ENCODE measurements around the gene ISYNA1. TPM values are rescaled to one million over a fixed set of nuclear protein-coding genes. Genes with fewer than 3 reads are reported as not detected.

ISYNA1 gene
- total RNA-seq, 1 experiment from 2014 or later: 129 TPM

- no peaks in the 10 kb centered on the region for H3K27me3 ChIP-seq (ENCODE audit: insufficient read depth, low read depth)
- H3K36me3 ChIP-seq (ENCODE audit: low read depth): no peaks in the 10 kb centered on the region
- no peak for DNase-seq
- no peak overlapping the region for H3K4me3 ChIP-seq
- peaks cover 61% of the 10 kb centered on the region for H4K20me1 ChIP-seq (ENCODE audit: insufficient read depth)
- H3K4me2 ChIP-seq: no peak overlapping the region
- ChIA-PET POLR2A (ENCODE audit: unreplicated experiment) (no interaction called here), CTCF (interaction anchor here (0.5 kb wide), 1 partner anchor 497 kb away, joined by 5 read pairs; no protein-coding TSS in a partner anchor)
- H3F3A ChIP-seq (ENCODE audit: insufficient read depth, low read depth): peaks cover 8% of the 10 kb centered on the region; the same call in 1 of the 2 replicates
- TF ChIP-seq EZH2 (IDR thresholded peaks at IDR 0.05; ENCODE audit: low read depth) (no peak), CTCF (conservative IDR thresholded peaks at IDR 0.05) (no peak)
- no TSS peak for BruUV-seq (replicated peaks)
- intact Hi-C loops (cut with micrococcal nuclease; ENCODE audit: unreplicated experiment): no loop called here
- no peaks in the 10 kb centered on the region for H3K9me2 ChIP-seq (ENCODE audit: insufficient read depth)
- no peaks in the 10 kb centered on the region for H3K9me3 ChIP-seq (ENCODE audit: insufficient read depth, low read depth)
- no peak overlapping the region for H3K27ac ChIP-seq
- peaks cover 41% of the 10 kb centered on the region for H3K79me2 ChIP-seq (ENCODE audit: low read depth)
- H2AFZ ChIP-seq: no peak overlapping the region
- H3K4me1 ChIP-seq (replicated peaks; ENCODE audit: insufficient read depth): peaks cover 12% of the 10 kb centered on the region
Observed at GRCh38 chr19:18424890-18425514, 12.9 kb downstream of the ISYNA1 start.

GRCh38 chr19:18424122-18424889, 13.6 kb downstream of the ISYNA1 start:
- ChIA-PET CTCF (interaction anchor here (0.5 kb wide), 1 partner anchor 478 kb away, joined by 4 read pairs; no protein-coding TSS in a partner anchor), POLR2A (ENCODE audit: unreplicated experiment) (no interaction called here)
- Histone ChIP-seq H3K9me3 (ENCODE audit: insufficient read depth, low read depth) (no peaks in the 10 kb centered on the region), H2AFZ (no peak overlapping the region), H4K20me1 (ENCODE audit: insufficient read depth) (peaks cover 61% of the 10 kb centered on the region), H3K4me1 (replicated peaks; ENCODE audit: insufficient read depth) (peaks cover 12% of the 10 kb centered on the region), H3K27me3 (ENCODE audit: insufficient read depth, low read depth) (no peaks in the 10 kb centered on the region), H3K36me3 (ENCODE audit: low read depth) (no peaks in the 10 kb centered on the region), H3K79me2 (ENCODE audit: low read depth) (peaks cover 44% of the 10 kb centered on the region), H3F3A (ENCODE audit: insufficient read depth, low read depth) (peaks cover 8% of the 10 kb centered on the region; the same call in 1 of the 2 replicates), H3K4me3 (no peak overlapping the region), H3K27ac (no peak overlapping the region), H3K4me2 (no peak overlapping the region), H3K9me2 (ENCODE audit: insufficient read depth) (no peaks in the 10 kb centered on the region)
- TF ChIP-seq CTCF (conservative IDR thresholded peaks at IDR 0.05): no peak
- no peak for TF ChIP-seq EZH2 (IDR thresholded peaks at IDR 0.05; ENCODE audit: low read depth)
- no peak for DNase-seq
- no TSS peak for BruUV-seq (replicated peaks)
- intact Hi-C loops (cut with micrococcal nuclease; ENCODE audit: unreplicated experiment): no loop called here

GRCh38 chr19:18423258-18424020, 14.5 kb downstream of the ISYNA1 start:
- no peaks in the 10 kb centered on the region for H3K9me3 ChIP-seq (ENCODE audit: insufficient read depth, low read depth)
- no peaks in the 10 kb centered on the region for H3K36me3 ChIP-seq (ENCODE audit: low read depth)
- no peak overlapping the region for H3K4me3 ChIP-seq
- H3K4me1 ChIP-seq (replicated peaks; ENCODE audit: insufficient read depth): peaks cover 17% of the 10 kb centered on the region
- H4K20me1 ChIP-seq (ENCODE audit: insufficient read depth): peaks cover 61% of the 10 kb centered on the region
- peaks cover 44% of the 10 kb centered on the region for H3K79me2 ChIP-seq (ENCODE audit: low read depth)
- intact Hi-C loops (cut with micrococcal nuclease; ENCODE audit: unreplicated experiment): no loop called here
- no peaks in the 10 kb centered on the region for H3K27me3 ChIP-seq (ENCODE audit: insufficient read depth, low read depth)
- H2AFZ ChIP-seq: no peak overlapping the region
- H3K9me2 ChIP-seq (ENCODE audit: insufficient read depth): no peaks in the 10 kb centered on the region
- H3K4me2 ChIP-seq: no peak overlapping the region
- BruUV-seq (replicated peaks): no TSS peak
- H3F3A ChIP-seq (ENCODE audit: insufficient read depth, low read depth): peaks cover 13% of the 10 kb centered on the region; the same call in 1 of the 2 replicates
- no peak for DNase-seq
- POLR2A ChIA-PET (ENCODE audit: unreplicated experiment): no interaction called here
- no peak overlapping the region for H3K27ac ChIP-seq
- TF ChIP-seq EZH2 (IDR thresholded peaks at IDR 0.05; ENCODE audit: low read depth) (no peak), CTCF (conservative IDR thresholded peaks at IDR 0.05) (no peak)
- CTCF ChIA-PET: interaction anchor here (0.5 kb wide), 1 partner anchor 477 kb away, joined by 4 read pairs; no protein-coding TSS in a partner anchor
